Measurements from ENCODE around the gene QKI.

DNA sequence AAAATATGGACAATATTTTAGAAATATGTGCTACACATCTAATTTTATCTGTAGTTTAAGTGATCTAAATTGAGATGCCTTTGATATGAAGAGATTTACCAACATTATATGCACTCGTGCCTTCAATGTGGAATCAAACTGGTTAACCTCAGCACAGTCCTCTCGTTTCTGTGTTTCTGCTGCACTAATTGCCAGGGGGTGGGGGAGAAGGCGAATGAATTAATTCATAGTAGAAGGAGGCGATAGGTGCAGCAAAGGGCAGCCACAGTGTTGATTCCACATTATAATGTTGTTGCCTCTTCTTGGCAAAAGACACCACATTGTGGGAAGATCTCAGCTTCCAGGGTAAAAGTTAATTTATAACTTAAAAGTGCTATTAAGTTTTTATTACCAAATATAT, 161.6 kb downstream of the QKI start:
- TF ChIP-seq CTCF (IDR thresholded peaks at IDR 0.05) (no peak), POLR2A (IDR thresholded peaks at IDR 0.05) (no peak)

Measured in ovary (tissue), 3 donors.